ENCODE data around the gene RNASE9.
"Not testable (repeated sequence)": the region's sequence is repeated elsewhere in the genome, so short reads cannot be mapped to it uniquely, and the experiment has no call there.

RNASE9 gene

GRCh38 chr14:20572382-20572990 is 11.6 kb upstream of the RNASE9 start:
- not testable (repeated sequence) for DNase-seq

GRCh38 chr14:20570720-20571119 is 9.9 kb upstream of the RNASE9 start:
- DNase-seq: not testable (repeated sequence)

GRCh38 chr14:20569865-20570264 is 9.0 kb upstream of the RNASE9 start:
- DNase-seq: not testable (repeated sequence)

- no peak for DNase-seq
Measured at GRCh38 chr14:20569066-20569465, 8.2 kb upstream of the RNASE9 start.

GRCh38 chr14:20568393-20568792 is 7.5 kb upstream of the RNASE9 start:
- no peak for DNase-seq

- DNase-seq: not testable (repeated sequence)
Measured at GRCh38 chr14:20567199-20567598, 6.4 kb upstream of the RNASE9 start.

- no peak for DNase-seq
Measured at GRCh38 chr14:20564501-20564997, 3.7 kb upstream of the RNASE9 start.

- no peak for DNase-seq
Measured at GRCh38 chr14:20563971-20564370, 3.1 kb upstream of the RNASE9 start.

GRCh38 chr14:20559461-20559904 is 1.4 kb downstream of the RNASE9 start:
- DNase-seq: no peak

GRCh38 chr14:20557212-20557542 is 3.7 kb downstream of the RNASE9 start:
- no peak for DNase-seq

GRCh38 chr14:20556500-20557211 is 4.2 kb downstream of the RNASE9 start:
- no peak for DNase-seq

- no peak for DNase-seq
Measured at GRCh38 chr14:20555845-20556244, 5.0 kb downstream of the RNASE9 start.

- DNase-seq: no peak
Measured at GRCh38 chr14:20553024-20553423, 7.8 kb downstream of the RNASE9 start.

GRCh38 chr14:20551606-20552005 is 9.2 kb downstream of the RNASE9 start:
- no peak for DNase-seq

- no peak for DNase-seq
Measured at GRCh38 chr14:20550926-20551325, 9.9 kb downstream of the RNASE9 start.

GRCh38 chr14:20548414-20549158 is 12.3 kb downstream of the RNASE9 start:
- no peak for DNase-seq

- no peak for DNase-seq
Measured at GRCh38 chr14:20546877-20547276, 14.0 kb downstream of the RNASE9 start.

- no peak for DNase-seq
Measured at GRCh38 chr14:20539906-20540305, 20.9 kb downstream of the RNASE9 start.

GRCh38 chr14:20530771-20531571 is 29.9 kb downstream of the RNASE9 start:
- DNase-seq: no peak

- DNase-seq: no peak
Measured at GRCh38 chr14:20529806-20530205, 31.0 kb downstream of the RNASE9 start.

GRCh38 chr14:20524027-20524426 is 36.8 kb downstream of the RNASE9 start:
- no peak for DNase-seq

- no peak for DNase-seq
Measured at GRCh38 chr14:20522332-20522731, 38.5 kb downstream of the RNASE9 start.

- no peak for DNase-seq
Measured at GRCh38 chr14:20516921-20517320, 43.9 kb downstream of the RNASE9 start.
